HG03139 (cell line): ENCODE results near the gene EPC2.
"Not testable (repeated sequence)": the region's sequence is repeated elsewhere in the genome, so short reads cannot be mapped to it uniquely, and the experiment has no call there.

Experiments
- ATAC-seq: cut with Tn5 transposase; IDR thresholded peaks from one replicate; pipeline ENCODE4 v1.9.1; 2021; ENCODE audit not compliant: unreplicated experiment

EPC2 gene

DNA sequence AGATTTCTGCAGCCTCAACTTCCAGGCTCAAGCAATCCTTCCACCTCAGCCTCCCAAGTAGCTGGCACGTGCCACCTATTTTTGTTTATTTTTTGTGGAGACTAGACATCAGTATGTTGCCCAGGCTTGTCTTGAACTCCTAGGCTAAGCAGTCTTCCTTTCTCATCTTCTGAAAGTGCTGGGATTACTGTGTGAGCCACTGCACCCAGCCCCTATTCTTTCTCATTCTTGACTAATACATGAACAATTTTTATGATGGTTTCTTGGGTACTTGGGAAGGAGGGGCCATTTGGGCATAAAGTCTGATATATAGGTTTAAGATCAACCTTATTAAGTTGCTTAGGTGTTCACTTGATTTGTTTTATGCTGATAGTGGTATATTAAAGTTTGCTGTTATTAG is 26.2 kb downstream of the EPC2 start:
- no peak for ATAC-seq

DNA sequence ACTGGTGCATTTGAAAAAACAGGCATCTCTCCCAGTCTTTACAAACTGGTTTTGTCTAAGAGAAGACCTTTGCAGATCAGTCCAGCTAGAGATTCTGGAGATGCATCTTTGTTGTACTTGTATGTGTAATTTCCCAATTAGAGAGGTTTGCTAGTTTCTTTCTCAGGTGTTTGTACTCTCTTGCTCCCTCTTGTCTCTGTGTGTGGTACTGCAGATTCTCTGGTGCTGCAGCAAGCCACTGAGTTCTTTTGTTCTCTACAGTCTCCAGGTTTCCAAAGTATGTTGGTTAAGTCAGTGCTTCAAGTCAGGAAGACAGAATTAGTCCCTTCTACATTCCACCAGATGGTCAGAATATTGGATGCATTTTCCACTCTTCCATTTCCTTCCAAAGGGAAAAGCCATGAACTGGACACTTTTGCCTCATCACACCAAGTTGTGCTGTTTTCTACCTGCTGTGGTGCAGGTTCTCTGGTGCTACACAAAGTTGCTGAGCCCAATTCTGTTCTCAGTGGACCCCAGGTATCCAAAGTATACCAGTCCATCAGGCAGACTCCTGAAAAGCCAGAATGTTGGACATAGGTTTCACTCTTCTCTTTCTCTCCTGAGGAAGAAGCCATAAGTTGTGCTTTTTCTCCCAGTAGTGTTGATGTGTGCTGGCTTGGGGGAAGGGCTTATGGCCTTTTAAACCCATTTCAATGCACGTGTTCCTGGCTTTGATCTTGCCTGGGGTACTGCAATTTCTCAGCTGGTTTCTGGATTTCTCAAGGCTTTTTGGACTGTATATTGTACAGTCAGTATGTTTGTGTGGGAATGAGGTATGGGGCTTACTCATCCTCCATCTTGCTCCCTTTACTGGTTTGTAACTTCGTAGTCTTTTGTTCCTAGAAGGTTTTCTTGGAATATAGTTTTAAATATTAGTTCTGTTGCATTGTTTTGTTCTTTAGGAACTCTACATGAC is 29.8 kb downstream of the EPC2 start:
- ATAC-seq, result no peak

DNA sequence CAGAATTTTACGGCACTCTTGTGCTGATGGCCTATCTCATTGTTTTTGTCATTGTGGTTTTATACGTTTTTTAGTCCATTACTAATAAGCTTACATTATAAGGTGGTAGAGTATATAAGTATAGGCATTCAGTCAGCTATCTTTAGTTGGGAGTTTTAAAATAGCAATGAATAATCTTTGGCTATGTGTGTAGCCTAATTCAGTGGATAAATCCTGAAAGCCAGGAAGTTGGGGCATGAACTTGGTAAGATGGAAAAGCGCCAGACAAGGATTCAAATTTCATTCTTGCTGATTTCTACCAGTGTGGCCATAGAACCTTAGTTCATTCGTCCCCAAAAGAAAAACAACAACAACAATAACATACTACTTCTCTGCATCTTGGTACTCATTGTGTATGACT is 31.2 kb downstream of the EPC2 start:
- no peak for ATAC-seq

- not testable (repeated sequence) for ATAC-seq
Observed at GRCh38 chr2:148678302-148679179, 34.0 kb downstream of the EPC2 start.

DNA sequence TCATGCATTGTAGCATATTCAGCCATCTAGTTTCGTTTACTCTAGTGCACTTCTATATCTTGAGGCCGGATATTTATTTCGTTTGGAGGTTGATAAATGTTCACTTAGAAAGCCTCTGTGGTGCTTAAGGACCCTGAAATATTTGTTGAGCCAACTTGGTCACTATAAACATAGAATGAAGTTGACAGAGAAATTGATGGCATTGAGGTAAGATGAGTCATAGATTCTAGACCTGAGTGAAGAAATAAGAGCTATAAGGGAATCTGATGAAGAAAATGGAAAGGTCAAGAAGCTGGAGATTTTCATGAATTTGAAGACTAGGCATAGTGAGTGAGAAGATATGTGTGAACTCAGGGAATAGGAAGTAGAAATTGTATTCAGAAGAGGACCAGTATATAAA is 35.9 kb downstream of the EPC2 start:
- ATAC-seq, result no peak

DNA sequence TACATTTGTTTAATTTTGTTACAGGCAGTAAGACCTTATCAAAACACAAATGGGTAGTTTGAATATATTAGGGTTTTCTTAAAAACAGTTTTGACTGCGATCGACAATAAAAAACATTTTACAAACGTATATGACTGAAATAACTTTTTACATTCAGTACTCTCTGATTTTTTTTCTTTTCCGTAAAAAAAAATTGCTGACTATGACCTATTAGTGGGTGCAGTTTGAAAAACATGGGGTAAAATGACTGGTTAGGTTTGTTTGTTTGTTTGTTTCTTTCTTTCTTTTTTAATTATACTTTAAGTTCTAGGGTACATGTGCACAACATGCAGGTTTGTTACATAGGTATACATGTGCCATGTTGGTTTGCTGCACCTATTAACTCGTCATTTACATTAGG is 36.9 kb downstream of the EPC2 start:
- ATAC-seq, result no peak

DNA sequence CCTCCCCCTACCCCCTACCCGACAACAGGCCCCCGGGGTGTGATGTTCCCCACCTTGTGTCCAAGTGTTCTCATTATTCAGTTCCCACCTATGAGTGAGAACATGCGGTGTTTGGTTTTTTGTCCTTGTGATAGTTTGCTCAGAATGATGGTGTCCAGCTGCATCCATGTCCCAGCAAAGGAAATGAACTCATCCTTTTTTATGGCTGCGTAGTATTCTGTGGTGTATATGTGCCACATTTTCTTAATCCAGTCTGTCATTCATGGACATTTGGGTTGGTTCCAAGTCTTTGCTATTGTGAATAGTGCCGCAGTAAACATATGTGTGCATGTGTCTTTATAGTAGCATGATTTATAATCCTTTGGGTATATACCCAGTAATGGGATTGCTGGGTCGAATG is 37.3 kb downstream of the EPC2 start:
- ATAC-seq, result not testable (repeated sequence)

DNA sequence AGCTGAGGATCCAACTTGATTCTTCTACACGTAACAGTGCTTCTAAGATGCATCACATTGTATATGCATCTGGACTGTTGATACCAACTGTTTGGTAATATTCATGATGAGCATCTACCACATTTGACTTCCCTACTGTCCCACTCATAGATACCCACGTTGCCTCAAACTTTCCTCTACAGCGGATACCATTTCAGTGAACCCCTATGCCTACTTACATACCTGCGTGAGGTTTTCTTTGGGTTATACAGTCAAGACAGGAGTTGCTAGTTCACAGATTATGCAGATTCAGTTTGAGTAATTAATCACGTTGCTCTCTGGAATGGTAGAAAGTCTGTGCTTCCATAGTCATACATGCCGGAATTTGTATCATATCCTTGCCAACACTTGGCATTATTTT is 40.0 kb downstream of the EPC2 start:
- no peak for ATAC-seq

DNA sequence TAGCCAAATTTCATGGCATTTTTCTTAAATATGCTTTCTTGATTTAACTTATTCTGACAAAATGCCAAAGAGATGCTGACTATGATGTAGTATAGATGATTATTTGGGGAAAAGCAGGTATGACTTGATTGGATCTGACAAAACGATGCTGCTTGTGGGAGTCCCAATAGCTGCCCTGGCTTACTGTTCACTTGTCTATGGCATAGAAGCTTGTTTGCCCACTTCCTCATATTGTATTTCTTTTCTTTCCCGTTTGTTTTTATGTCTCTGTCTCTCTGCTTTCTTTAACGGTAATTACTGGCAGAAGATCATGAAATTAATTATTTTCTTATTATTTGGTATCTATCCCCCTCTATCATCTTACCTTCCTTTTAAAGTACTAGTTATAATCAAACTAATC is 43.0 kb downstream of the EPC2 start:
- ATAC-seq, result no peak

GRCh38 chr2:148688011-148688410 is 43.5 kb downstream of the EPC2 start:
- ATAC-seq, result not testable (repeated sequence)

GRCh38 chr2:148696985-148697384 is 52.4 kb downstream of the EPC2 start:
- ATAC-seq, result no peak

- ATAC-seq, result no peak
Observed at GRCh38 chr2:148699830-148700229, 55.3 kb downstream of the EPC2 start.

- no peak for ATAC-seq
Observed at GRCh38 chr2:148701039-148701438, 56.5 kb downstream of the EPC2 start.

DNA sequence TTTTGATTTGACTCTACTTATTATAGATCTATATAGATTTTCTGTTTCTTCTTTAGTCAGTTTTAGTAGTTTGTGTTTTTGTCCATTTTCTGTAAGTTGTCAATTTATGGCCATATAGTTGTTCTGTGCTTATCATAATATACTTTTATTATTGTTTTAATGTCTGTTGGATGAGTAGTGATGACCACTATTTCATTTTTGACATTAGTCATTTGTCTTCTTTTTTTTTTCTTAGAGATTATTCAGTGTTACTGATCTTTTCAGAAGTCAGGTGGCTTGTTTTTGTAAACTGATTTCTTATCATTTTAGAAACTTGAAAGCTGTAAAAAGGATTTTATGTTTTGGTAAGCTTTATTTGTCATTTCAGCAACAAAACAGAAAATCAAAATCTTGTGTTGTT is 57.3 kb downstream of the EPC2 start:
- ATAC-seq, result no peak

GRCh38 chr2:148702475-148702874 is 57.9 kb downstream of the EPC2 start:
- ATAC-seq, result no peak

GRCh38 chr2:148704247-148704646 is 59.7 kb downstream of the EPC2 start:
- no peak for ATAC-seq

GRCh38 chr2:148716378-148716920 is 71.9 kb downstream of the EPC2 start:
- no peak for ATAC-seq

DNA sequence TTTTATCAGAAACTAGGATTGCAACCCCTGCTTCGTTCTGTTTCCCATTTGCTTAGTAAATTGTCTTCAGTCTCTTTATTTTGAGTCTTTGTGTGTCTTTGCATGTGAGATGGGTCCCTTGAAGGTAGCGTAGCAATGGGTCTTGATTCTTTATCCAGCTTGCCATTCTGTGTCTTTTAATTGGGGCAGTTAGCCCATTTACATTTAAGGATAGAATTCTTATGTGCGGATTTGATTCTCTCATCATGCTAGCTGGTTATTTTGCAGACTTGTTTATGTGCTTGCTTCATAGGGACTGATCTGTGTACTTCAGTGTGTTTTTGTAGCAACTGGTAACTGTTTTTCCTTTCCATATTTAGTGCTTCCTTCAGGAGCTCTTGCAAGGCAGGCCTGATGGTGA is 73.5 kb downstream of the EPC2 start:
- no peak for ATAC-seq

DNA sequence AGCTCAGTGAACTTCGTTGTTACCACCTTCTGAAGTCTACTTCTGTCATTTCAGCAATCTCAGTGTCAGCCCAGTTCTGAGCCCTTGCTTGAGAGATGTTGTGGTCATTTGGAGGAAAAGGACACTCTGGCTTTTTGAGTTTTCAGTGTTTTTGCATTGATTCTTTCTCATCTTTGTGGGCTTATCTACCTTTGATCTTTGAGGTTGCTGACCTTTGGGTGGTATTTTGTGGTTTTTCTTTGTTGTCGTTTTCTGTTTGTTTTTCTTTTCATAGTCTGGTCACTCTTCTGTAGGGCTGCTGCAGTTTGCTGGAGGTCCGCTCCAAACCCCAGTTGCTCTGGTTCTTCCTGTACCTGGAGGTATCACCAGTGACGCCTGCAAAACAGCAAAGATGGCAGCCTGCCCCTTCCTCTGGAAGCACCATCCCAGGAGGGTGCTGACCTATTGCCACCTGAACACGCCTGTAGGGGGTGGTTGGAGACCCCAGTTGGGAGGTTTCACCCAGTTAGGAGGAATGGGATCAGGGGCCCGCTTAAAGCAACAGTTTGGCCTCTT is 74.7 kb downstream of the EPC2 start:
- no peak for ATAC-seq

DNA sequence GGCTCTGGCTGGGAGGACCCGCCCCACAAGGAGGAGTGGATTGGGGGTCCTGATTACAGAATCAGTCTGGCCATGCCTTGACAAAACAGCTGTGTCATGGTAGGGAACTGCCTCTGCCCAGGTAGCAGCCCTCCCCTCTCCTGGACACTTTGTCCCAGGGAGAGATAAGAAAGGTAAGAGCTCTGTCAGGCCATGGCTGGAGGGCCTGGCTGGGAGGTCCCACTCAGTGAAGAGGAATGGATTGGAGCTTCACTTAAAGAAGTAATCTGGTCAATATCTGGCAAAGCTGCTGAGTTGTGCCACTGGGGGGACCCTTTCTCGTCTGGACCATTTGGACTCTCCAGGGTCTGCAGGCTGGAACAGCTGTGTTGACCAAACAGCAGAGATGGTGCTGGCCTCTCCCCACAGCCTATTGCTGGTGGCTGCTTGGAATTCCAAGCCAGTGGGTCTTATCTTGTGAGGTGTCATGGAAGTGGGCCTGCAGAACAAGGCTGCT is 75.4 kb downstream of the EPC2 start:
- ATAC-seq, result no peak

DNA sequence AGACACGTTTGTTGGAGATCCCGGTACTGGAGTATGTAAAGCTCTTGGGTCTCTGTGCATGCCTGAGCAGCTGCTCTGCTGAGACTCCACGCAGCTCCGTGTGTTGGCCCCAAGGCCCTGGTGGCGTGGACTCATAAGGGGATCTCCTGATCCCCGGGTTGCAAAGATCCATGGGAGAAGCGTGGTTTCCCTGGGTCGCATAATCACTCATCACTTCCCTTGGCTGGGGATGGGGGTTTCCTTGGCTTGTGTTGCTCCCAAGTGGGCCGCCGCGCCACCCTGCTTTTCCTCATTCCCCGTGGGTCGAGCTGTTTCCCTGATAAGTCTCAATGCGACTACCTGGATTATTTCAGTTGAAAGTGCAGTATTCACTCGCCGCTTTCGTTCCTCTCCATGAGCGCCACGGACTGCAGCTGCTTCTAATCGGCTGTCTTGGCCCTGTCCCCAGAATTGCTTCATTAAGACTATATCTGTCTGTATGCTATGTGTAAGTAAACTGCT is 76.0 kb downstream of the EPC2 start:
- no peak for ATAC-seq
